Liver (tissue), 9 donors: ENCODE results near the gene POC1A. TPM values are rescaled to one million over a fixed set of nuclear protein-coding genes. Genes with fewer than 3 reads are reported as not detected.

ENCODE experiments used
- DNase-seq: peaks from one replicate; pipeline ENCODE4 v3.0.0-alpha.2; 2017; ENCODE audit warnings: low spot score
- H3K27ac ChIP-seq, 2 donors: one replicate each; pipeline ENCODE4 v1.7.0; 2013; ENCODE audit warnings: inconsistent platforms in 2 of 2, low read length in 2 of 2, control low read depth in 1 of 2, low read depth in 1 of 2, mild to moderate bottlenecking in 1 of 2
- H3K27me3 ChIP-seq, 4 donors: one replicate each; pipeline versions ENCODE4 v1.6.1 to v1.7.0; 2013; ENCODE audit warnings: low read length in 3 of 4, inconsistent platforms in 1 of 4, mild to moderate bottlenecking in 1 of 4, moderate library complexity in 1 of 4; ENCODE audit not compliant: control insufficient read depth in 4 of 4, insufficient read depth in 4 of 4
- H3K36me3 ChIP-seq, 4 donors: one replicate each; pipeline versions ENCODE4 v1.6.1 to v1.7.0; 2013; ENCODE audit warnings: low read length in 3 of 4, mild to moderate bottlenecking in 3 of 4, low read depth in 1 of 4, moderate library complexity in 1 of 4; ENCODE audit not compliant: control insufficient read depth in 4 of 4, insufficient read depth in 3 of 4
- H3K4me1 ChIP-seq, 4 donors: one replicate each; pipeline versions ENCODE4 v1.6.1 to v1.7.0; 2013; ENCODE audit warnings: low read length in 3 of 4, mild to moderate bottlenecking in 3 of 4, moderate library complexity in 1 of 4; ENCODE audit not compliant: control insufficient read depth in 4 of 4, insufficient read depth in 4 of 4
- H3K4me3 ChIP-seq, 3 donors: one replicate each; pipeline versions ENCODE4 v1.6.1 to v1.7.0; 2013; ENCODE audit warnings: low read length in 3 of 3, control low read depth in 1 of 3, low read depth in 1 of 3, mild to moderate bottlenecking in 1 of 3
- H3K9ac ChIP-seq, 2 donors: one replicate each; pipeline ENCODE4 v1.7.0; 2013; ENCODE audit warnings: low read length in 2 of 2, mild to moderate bottlenecking in 2 of 2, moderate library complexity in 2 of 2, control low read depth in 1 of 2, low read depth in 1 of 2
- H3K9me3 ChIP-seq, 4 donors: one replicate each; pipeline versions ENCODE4 v1.6.1 to v1.7.0; 2013; ENCODE audit warnings: low read length in 3 of 4; ENCODE audit not compliant: control insufficient read depth in 4 of 4
- EGR1 ChIP-seq, 2 donors: IDR thresholded peaks; 2 replicates each; pipeline ENCODE4 v1.6.1; 2016 to 2018; ENCODE audit warnings: antibody characterized with exemption in 2 of 2, low read depth in 2 of 2
- FOXA2 ChIP-seq: IDR thresholded peaks from 2 replicates; pipeline ENCODE4 v1.6.1; 2016; ENCODE audit warnings: antibody characterized with exemption
- HNF4A ChIP-seq, 2 donors: conservative IDR thresholded peaks; 2 replicates each; pipeline ENCODE4 v1.6.1; 2016; ENCODE audit warnings: antibody characterized with exemption in 2 of 2, mild to moderate bottlenecking in 2 of 2
- JUND ChIP-seq, 2 donors: IDR thresholded peaks; 2 replicates each; pipeline ENCODE4 v1.6.1; 2016; ENCODE audit warnings: antibody characterized with exemption in 2 of 2
- RXRA ChIP-seq, 2 donors: IDR thresholded peaks; 2 replicates each; pipeline ENCODE4 v1.6.1; 2017 to 2018; ENCODE audit warnings: antibody characterized with exemption in 2 of 2, mild to moderate bottlenecking in 1 of 2
- SP1 ChIP-seq: IDR thresholded peaks from 2 replicates; pipeline ENCODE4 v1.6.1; 2018; ENCODE audit warnings: antibody characterized with exemption, mild to moderate bottlenecking
- TAF1 ChIP-seq: conservative IDR thresholded peaks from 2 replicates; pipeline ENCODE4 v1.6.1; 2016; ENCODE audit warnings: antibody characterized with exemption, mild to moderate bottlenecking
- YY1 ChIP-seq: IDR thresholded peaks from 2 replicates; pipeline ENCODE4 v1.6.1; 2016; ENCODE audit warnings: antibody characterized with exemption, mild to moderate bottlenecking
- WGBS: extraction: QIAGEN DNeasy Blood & Tissue Kit; methylation state at CpG from one replicate; pipeline ENCODE4 v1.1.7; 2013; 5-methylcytosine and 5-hydroxymethylcytosine counted together
- polyA plus RNA-seq, 2 donors: library from polyadenylated mRNA; stranded (reverse) in 1 of 2; unstranded in 1 of 2; fragments of 200-250 nt in 1 of 2; fragments of >200 nt in 1 of 2; fragmentation: Nextera tagmentation in 1 of 2; extraction: Ambion mirVana in 1 of 2; gene quantifications; one replicate each; pipeline versions ENCODE4 v1.2.1 to v1.2.3, GENCODE V29; 2013 to 2015
- total RNA-seq, 2 donors: library from RNA; depleted of rRNA; stranded (reverse); fragments of >200 nt; gene quantifications; one replicate each; pipeline ENCODE4 v1.2.3, GENCODE V29; 2014
- TF ChIP-seq, protein P1 (sequence below): IDR thresholded peaks from 2 replicates; pipeline ENCODE4 v1.6.1; 2016; ENCODE audit warnings: antibody characterized with exemption
- TF ChIP-seq, protein P2 (sequence below): IDR thresholded peaks from 2 replicates; pipeline ENCODE4 v1.6.1; 2016; ENCODE audit warnings: antibody characterized with exemption, mild to moderate bottlenecking
- TF ChIP-seq, protein P3 (sequence below): IDR thresholded peaks from 2 replicates; pipeline ENCODE4 v1.6.1; 2016; ENCODE audit warnings: antibody characterized with exemption
- TF ChIP-seq, protein P4 (sequence below): fragments of 150-350 bp; IDR thresholded peaks from 2 replicates; pipeline ENCODE4 v1.5.1; 2017; ENCODE audit warnings: improper control_type of control experiment, low read depth, low read length; ENCODE audit not compliant: missing input control
- donor health status: healthy.
- donor health status: healthy.
- donor health status: healthy.
- donor health status: healthy.
- donor health status: healthy.

The POC1A gene
- total and polyA plus RNA-seq, 4 donors = 1.4 to 12.7 (median 4.8) TPM

DNA sequence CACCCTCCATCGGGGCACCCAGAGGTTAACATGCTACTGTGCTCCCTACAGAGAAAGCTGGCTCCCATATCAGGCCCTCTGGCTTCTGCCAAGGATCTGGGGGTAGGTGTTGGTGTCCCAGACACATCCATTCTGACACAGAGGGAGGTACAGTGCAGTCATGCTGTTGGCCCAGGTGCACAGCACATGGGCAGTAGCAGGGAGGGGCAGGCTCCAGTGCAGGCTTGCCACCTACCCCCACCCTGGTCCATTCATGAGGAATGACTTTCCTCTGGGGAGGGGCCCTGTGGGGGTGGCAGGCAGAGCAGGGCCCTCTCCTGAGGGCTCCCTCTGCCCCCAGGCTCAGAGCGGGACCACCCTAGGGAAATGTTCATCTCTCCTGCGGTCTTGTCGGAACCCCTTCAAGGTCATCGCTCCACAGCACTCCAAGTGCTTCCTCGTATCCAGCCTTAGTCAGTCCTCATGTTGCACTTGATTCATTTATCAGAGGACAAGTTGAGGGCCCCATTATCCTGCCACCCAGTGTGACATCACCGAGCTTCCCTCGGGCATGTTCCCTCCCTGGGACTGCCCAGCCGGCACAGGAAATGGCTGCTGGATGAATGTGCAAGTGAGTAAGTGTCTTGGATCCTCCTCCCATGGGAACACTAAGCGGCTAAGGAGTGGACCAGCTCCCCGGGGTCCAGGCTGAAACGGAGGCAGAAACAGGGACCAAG is 107.9 kb downstream of the POC1A start:
- H3K4me1 ChIP-seq = no peaks in the 10 kb centered on the region
- H3K27ac ChIP-seq = peak overlapping the region in 1 of 2 donors; percentile 64
- 81% methylated on average over 12 of the region's 12 CpGs for WGBS
- H3K27me3 ChIP-seq = no peaks in the 10 kb centered on the region
- peaks cover 5 to 17% (median 7%) of the 10 kb centered on the region in 4 donors for H3K36me3 ChIP-seq
- no peaks in the 10 kb centered on the region for H3K9me3 ChIP-seq
- TF ChIP-seq, protein P1, sequence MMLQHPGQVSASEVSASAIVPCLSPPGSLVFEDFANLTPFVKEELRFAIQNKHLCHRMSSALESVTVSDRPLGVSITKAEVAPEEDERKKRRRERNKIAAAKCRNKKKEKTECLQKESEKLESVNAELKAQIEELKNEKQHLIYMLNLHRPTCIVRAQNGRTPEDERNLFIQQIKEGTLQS = no peak
- no peak for TF ChIP-seq RXRA (IDR thresholded peaks at IDR 0.05)
- TF ChIP-seq, protein P2, sequence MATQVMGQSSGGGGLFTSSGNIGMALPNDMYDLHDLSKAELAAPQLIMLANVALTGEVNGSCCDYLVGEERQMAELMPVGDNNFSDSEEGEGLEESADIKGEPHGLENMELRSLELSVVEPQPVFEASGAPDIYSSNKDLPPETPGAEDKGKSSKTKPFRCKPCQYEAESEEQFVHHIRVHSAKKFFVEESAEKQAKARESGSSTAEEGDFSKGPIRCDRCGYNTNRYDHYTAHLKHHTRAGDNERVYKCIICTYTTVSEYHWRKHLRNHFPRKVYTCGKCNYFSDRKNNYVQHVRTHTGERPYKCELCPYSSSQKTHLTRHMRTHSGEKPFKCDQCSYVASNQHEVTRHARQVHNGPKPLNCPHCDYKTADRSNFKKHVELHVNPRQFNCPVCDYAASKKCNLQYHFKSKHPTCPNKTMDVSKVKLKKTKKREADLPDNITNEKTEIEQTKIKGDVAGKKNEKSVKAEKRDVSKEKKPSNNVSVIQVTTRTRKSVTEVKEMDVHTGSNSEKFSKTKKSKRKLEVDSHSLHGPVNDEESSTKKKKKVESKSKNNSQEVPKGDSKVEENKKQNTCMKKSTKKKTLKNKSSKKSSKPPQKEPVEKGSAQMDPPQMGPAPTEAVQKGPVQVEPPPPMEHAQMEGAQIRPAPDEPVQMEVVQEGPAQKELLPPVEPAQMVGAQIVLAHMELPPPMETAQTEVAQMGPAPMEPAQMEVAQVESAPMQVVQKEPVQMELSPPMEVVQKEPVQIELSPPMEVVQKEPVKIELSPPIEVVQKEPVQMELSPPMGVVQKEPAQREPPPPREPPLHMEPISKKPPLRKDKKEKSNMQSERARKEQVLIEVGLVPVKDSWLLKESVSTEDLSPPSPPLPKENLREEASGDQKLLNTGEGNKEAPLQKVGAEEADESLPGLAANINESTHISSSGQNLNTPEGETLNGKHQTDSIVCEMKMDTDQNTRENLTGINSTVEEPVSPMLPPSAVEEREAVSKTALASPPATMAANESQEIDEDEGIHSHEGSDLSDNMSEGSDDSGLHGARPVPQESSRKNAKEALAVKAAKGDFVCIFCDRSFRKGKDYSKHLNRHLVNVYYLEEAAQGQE = no peak
- TF ChIP-seq TAF1 = no peak
- H3K9ac ChIP-seq = no peak overlapping the region
- no peak for DNase-seq
- no peak overlapping the region for H3K4me3 ChIP-seq

DNA sequence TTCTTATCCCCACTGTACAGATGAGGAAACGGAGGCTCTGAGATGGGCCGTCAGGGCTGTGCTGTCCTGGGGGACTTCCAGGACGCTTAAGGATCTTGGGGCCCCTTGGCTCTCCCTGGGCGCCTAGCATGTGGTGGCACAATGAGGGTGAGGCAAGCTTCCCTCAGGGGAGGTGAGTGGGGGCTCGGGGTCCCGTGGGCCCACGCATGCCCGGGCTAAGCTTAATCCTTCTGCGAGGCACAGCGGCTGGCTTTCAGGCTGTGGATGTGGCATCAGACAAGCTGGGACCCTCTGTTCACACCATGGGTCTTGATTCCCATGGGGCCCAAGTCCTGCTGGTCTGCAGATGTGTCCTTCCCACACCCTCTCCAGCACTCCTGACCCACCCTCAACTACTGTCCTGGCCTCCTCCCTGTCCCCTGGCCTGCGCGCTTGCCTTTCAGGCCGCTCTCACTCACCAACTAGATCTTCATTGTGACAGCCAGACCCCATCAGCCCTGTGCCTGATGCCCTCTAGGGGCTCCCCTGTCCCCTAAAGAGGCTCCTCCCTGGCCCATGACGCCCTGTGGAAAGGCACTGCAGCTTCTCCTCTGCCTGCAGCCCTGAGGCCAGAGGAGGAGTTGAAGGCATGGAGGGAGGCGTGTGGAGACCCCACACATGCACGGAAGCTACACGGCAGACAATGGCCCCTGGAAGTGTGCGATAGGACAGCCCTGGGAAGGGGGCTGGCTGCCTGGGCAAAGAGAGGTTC is 109.2 kb downstream of the POC1A start:
- Histone ChIP-seq H3K9ac (no peak overlapping the region), H3K27me3 (no peaks in the 10 kb centered on the region), H3K36me3 (peaks cover 0 to 8% (median 2%) of the 10 kb centered on the region in 4 donors), H3K4me1 (peaks cover 0 to 4% (median under 1%) of the 10 kb centered on the region in 4 donors), H3K9me3 (no peaks in the 10 kb centered on the region), H3K27ac (no peak overlapping the region), H3K4me3 (no peak overlapping the region)
- DNase-seq = no peak
- TF ChIP-seq FOXA2 (no peak), HNF4A (conservative IDR thresholded peaks at IDR 0.05) (no peak), SP1 (no peak), YY1 (no peak), JUND (IDR thresholded peaks at IDR 0.05) (no peak), EGR1 (IDR thresholded peaks at IDR 0.05; ENCODE audit: low read depth in 2 of 2) (no peak)
- TF ChIP-seq, protein P3, sequence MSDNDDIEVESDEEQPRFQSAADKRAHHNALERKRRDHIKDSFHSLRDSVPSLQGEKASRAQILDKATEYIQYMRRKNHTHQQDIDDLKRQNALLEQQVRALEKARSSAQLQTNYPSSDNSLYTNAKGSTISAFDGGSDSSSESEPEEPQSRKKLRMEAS = no peak
- TF ChIP-seq, protein P4, sequence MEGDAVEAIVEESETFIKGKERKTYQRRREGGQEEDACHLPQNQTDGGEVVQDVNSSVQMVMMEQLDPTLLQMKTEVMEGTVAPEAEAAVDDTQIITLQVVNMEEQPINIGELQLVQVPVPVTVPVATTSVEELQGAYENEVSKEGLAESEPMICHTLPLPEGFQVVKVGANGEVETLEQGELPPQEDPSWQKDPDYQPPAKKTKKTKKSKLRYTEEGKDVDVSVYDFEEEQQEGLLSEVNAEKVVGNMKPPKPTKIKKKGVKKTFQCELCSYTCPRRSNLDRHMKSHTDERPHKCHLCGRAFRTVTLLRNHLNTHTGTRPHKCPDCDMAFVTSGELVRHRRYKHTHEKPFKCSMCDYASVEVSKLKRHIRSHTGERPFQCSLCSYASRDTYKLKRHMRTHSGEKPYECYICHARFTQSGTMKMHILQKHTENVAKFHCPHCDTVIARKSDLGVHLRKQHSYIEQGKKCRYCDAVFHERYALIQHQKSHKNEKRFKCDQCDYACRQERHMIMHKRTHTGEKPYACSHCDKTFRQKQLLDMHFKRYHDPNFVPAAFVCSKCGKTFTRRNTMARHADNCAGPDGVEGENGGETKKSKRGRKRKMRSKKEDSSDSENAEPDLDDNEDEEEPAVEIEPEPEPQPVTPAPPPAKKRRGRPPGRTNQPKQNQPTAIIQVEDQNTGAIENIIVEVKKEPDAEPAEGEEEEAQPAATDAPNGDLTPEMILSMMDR = no peak
- WGBS = 97% methylated on average over 18 of the region's 18 CpGs
